Left hindlimb (tissue), 1 donor: ENCODE data around the gene SLCO2B1.
A peak's percentile ranks its signal among the peaks of the same experiment; 100 is the strongest.

Experiments
- DNase-seq: peaks from one replicate; pipeline ENCODE4 v3.0.0-alpha.2; 2018

SLCO2B1 gene

GRCh38 chr11:75162954-75163353 is 12.0 kb downstream of the SLCO2B1 start:
- no peak for DNase-seq

GRCh38 chr11:75163921-75164849 is 13.3 kb downstream of the SLCO2B1 start:
- DNase-seq: no peak

- no peak for DNase-seq
Measured at GRCh38 chr11:75165721-75166120, 14.8 kb downstream of the SLCO2B1 start.

GRCh38 chr11:75166791-75167190 is 15.9 kb downstream of the SLCO2B1 start:
- DNase-seq: no peak

GRCh38 chr11:75167617-75168016 is 16.7 kb downstream of the SLCO2B1 start:
- DNase-seq: no peak

GRCh38 chr11:75169101-75169885 is 18.4 kb downstream of the SLCO2B1 start:
- DNase-seq: no peak

- no peak for DNase-seq
Measured at GRCh38 chr11:75170516-75171201, 19.8 kb downstream of the SLCO2B1 start.

GRCh38 chr11:75173336-75173735 is 22.4 kb downstream of the SLCO2B1 start:
- DNase-seq: no peak

GRCh38 chr11:75174781-75175370 is 24.0 kb downstream of the SLCO2B1 start:
- DNase-seq: peak; percentile 55

- DNase-seq: no peak
Measured at GRCh38 chr11:75182664-75183063, 31.8 kb downstream of the SLCO2B1 start.

- DNase-seq: no peak
Measured at GRCh38 chr11:75184051-75184450, 33.1 kb downstream of the SLCO2B1 start.

- DNase-seq: no peak
Measured at GRCh38 chr11:75184757-75185425, 34.0 kb downstream of the SLCO2B1 start.

GRCh38 chr11:75185866-75186265 is 35.0 kb downstream of the SLCO2B1 start:
- no peak for DNase-seq

- DNase-seq: no peak
Measured at GRCh38 chr11:75186999-75187398, 36.1 kb downstream of the SLCO2B1 start.

GRCh38 chr11:75188671-75189070 is 37.8 kb downstream of the SLCO2B1 start:
- no peak for DNase-seq

- DNase-seq: no peak
Measured at GRCh38 chr11:75189108-75189507, 38.2 kb downstream of the SLCO2B1 start.

GRCh38 chr11:75189911-75190310 is 39.0 kb downstream of the SLCO2B1 start:
- DNase-seq: no peak

GRCh38 chr11:75190652-75191329 is 39.9 kb downstream of the SLCO2B1 start:
- DNase-seq: no peak

GRCh38 chr11:75191330-75191717 is 40.4 kb downstream of the SLCO2B1 start:
- DNase-seq: peak; percentile 73

- no peak for DNase-seq
Measured at GRCh38 chr11:75193271-75193670, 42.4 kb downstream of the SLCO2B1 start.

GRCh38 chr11:75193711-75194110 is 42.8 kb downstream of the SLCO2B1 start:
- DNase-seq: no peak

- no peak for DNase-seq
Measured at GRCh38 chr11:75194147-75194546, 43.2 kb downstream of the SLCO2B1 start.
